Activated CD8-positive, alpha-beta memory T cell treated with anti-CD3 and anti-CD28 coated beads for 24 hours (primary cell): Measurements from ENCODE around the gene MOG.
"Not testable (repeated sequence)": the region's sequence is repeated elsewhere in the genome, so short reads cannot be mapped to it uniquely, and the experiment has no call there.

Experiments
- DNase-seq: peaks from one replicate; pipeline ENCODE4 v3.0.0-alpha.2; 2020

MOG gene

DNA sequence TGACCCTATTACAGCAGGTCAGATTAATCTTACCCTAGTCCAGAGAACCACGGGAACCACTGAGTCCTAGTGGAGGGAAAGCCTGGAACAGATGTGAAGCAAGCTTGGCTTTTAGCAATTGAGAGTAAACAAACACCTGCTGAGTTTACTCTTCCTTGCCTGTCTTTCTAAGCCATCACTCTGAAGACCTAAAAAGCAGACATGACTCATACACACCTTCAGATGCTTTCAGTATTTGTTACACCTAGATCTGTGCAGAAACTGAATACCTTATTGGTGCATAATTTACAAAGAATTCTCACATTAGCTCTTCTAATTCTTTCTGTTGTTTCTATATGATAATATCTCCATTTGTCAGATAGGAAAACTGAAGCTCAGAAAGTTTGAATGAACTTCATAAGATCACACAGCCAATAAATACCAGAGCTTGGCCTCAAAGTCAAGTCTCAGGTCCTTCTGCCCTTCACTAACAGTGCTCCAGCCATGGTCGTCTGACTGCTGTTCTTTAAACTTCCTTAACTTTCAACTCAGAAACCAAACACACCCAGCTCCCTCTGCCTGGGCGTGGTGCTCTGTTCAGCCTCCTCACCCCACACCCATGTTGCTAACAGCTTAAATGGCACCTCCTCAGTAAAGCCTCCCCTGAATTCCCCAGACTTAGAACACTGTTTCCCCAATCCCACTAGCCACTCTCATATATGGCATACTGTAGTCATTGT is 15.3 kb upstream of the MOG start:
- DNase-seq, result no peak

DNA sequence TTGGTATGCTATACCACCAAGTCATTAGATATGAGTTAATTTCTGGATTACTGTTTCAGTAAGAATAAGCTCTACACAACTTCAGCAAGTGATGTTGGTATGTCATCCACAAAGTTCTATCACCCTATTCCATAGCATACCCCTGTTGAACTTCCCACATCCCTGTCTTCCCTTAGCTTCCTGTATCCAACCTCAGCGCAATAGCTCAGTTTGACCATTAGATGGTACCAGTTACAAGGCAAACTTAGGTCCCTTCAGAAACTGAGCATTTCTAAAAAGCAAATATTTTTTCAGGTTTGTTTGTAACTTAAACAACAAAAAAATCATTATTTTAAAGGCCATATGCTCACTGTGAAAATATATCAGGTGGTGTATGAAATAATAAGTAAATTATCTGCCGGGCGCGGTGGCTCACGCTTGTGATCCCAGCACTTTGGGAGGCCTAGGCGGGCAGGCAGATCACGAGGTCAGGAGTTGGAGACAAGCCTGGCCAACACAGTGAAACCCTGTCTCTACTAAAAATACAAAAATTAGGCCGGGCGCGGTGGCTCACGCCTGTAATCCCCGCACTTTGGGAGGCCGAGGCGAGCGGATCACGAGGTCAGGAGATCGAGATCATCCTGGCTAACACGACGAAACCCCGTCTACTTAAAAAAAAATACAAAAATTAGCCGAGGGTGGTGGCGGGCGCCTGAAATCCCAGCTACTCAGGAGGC is 8.8 kb upstream of the MOG start:
- DNase-seq, result no peak

DNA sequence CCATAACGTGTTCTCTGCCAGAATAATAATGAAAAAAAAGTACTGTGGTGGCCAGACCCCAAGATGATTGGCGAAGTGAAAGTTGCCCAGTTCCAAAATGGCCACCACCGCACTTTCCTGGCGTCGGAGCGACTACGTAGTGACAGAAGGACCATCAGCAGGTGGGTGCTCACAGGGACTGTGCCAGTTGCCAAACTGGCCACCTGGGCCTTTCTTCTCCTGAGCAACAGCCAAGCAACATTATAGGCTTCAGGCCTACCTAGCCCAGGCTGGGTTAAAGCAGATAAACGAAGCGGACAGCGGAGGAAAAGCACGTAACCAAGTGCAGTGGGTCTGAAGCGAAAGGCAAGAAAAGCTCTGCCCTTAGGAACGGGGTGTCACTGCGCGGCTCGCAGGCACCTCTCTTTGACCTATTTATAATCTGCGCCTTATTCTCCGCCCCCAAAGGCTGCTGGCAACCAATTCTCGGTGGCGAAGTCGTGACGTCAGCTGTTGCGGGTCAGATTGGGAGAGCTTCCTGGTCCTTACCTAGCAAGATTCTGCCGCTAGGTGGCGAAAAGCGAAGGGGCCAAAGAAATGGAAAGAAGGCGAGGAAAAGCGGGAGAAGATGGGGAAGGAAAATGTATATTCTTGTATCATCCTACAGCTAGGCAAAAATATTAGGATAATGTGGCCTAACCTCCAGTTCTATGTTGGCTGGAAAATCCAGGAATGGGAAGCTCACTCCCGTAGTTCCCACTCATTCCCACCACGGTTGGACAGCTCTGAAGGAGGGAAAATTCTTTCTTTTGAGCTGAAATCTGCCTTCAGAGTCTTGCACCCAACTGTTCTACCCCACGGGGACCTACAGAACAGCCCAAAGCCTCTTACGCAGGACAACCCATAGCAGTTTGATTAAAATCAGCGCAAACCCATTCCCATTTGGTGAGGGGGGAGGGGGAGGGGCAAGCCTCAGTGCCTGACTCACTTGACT is 6.9 kb upstream of the MOG start:
- DNase-seq, result peak; percentile 97

DNA sequence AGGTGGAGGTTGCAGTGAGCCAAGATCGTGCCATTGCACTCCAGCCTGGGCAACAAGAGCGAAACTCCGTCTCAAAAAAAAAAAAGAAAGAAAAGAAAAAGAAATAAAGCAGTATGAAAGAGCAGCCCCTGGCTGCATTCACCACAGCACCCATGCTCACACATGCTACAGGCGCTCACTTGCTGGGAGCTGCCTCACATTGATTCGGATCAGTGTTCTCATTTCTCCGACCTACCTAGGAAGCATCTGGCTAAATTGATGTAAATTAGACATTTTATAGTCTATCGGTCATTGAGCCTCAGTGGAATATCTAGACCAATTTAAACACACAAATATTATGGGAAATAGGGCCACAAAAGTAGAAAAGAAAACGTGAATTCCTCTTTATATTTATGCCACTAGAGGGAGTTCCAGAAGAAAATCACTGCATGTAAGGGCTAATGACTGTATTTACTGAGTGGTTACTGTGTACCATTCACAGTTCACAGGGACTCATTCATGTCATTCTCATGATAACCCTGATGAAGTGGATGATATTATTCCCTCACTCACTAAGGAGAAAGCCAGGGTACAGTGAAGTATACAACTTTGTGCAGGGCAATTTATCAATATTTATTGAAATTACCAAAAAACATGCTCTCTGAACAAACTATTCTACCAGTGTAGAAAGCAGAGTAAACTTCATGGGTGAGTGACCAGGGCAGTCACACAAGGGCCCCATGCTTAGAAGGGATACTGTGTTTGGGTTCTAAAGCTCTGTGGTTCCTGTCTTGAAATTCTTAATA is 5.3 kb upstream of the MOG start:
- no peak for DNase-seq

DNA sequence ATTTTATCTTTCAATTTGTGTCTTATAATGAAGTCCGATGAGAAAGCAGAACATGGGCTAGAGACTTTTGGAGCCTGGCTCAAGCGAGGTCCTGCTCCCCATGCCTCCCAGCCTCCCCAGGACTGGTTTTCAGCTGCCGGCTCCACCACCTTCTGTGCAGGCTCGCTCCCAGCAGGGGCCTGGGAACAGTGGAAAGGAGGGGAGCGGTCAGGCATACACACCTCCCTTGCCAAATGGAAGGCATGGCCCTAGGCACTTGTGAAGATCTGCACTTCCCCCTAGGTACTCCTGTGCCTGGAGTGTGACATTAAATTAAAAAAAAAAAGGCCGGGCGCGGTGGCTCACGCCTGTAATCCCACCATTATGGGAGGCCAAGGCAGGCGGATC is 4.7 kb upstream of the MOG start:
- DNase-seq, result no peak

DNA sequence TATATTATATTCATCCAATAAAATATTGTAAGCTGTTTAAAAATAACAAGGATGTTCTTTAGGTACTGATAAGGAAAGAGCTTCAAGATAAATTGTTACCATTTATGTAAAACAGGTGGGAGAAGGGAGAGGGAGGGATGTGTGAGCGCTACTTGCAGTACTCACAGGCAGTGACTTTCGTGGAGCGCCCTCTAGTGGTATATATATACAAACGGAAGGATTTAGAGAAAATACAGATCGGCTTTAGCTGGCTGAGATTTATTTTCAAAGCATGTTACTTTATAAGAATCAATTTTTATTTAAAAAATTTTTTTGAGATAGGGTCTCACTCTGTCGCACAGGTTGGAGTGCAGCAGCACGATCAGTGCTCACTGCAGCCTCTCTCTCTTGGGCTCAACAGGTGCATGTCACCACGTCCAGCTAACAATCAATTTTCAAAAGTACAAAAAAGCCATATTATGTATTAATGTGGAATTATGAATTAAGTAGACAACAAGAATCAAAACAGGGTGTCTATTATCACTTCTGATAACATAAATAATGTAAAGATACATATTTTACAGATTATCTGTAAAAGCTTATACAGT is 3.3 kb upstream of the MOG start:
- DNase-seq, result no peak

DNA sequence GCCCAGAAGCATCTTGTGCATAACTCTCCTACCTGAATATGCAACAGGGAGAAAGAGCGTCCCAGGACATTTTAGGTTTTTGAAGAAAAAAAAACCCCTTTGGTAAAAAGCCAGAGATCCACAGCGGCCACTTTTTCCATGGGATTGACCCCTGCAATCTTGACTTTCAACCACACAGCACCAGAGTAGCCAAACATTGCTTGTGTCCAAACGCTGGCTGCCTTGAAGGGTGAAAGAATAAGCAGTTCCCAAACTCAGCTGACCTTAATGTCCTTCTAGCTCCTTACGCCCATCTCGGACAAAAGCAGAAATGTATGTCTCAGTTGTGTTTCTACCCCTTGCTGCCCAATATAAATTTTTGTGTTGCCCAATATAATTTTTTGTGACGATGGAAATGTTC is 1.2 kb upstream of the MOG start:
- no peak for DNase-seq

DNA sequence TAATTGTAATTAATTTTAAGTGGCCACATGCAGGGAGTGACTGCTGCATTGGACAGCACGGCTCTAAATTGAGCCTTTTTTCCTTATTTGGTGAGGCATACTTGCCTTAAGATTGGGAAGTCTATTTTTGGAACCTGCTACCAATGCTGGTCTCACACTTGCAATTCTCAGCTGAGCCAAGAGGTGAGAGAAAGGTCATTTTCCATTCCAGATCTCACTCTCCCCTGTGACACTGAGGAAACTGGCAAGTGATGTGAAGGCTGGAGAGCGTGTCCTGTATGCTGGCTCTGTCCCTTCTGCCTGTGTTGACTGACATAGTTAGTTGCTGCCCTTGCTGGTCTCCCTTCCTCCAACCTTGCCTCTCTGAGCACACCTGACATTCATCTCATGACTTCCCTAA is 735 bp upstream of the MOG start:
- no peak for DNase-seq

DNA sequence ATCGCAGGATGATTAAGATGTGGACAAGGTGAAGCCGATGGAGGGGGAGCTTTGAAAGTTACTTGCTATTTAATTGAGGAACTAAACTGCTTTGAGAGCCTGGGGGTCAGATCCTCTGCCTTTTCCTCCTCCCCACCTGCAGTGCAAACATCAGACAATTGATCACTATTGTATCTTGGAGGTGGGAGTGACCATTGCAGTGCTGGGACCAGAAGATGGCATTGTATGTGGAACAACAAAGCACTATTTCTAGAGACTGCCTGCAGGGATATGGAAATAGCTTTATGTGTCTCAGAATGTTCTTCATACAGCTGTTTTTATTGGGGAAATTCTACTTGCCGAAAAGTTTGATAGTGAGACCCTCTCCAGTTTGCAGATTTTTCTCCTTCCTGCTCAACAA is 4.2 kb downstream of the MOG start:
- no peak for DNase-seq

DNA sequence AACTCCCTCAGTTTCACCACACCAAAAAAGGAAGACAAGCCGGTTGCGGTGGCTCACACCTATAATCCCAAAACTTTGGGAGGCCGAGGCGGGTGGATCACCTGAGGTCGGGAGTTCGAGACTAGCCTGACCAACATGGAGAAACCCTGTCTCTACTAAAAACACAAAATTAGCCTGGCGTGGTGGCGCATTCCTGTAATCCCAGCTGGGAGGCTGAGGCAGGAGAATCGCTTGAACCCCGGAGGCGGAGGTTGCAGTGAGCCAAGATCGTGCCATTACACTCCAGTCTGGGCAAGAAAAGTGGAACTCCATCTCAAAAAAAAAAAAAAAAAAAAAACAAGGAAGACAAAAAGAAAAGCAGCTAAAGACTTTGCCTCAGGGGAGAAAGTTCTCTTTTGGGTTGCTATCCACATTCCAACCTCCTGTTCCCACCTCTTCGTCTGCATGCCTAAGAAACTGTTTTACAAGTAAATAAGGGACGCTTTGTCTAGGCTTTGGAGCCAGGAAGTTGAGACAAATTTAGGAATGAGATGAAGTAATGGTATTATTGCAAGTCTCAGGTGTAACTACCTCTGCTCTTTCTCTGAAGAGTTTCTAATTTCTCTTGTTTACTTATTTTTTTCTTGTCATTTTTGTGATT is 4.7 kb downstream of the MOG start:
- DNase-seq, result not testable (repeated sequence)

DNA sequence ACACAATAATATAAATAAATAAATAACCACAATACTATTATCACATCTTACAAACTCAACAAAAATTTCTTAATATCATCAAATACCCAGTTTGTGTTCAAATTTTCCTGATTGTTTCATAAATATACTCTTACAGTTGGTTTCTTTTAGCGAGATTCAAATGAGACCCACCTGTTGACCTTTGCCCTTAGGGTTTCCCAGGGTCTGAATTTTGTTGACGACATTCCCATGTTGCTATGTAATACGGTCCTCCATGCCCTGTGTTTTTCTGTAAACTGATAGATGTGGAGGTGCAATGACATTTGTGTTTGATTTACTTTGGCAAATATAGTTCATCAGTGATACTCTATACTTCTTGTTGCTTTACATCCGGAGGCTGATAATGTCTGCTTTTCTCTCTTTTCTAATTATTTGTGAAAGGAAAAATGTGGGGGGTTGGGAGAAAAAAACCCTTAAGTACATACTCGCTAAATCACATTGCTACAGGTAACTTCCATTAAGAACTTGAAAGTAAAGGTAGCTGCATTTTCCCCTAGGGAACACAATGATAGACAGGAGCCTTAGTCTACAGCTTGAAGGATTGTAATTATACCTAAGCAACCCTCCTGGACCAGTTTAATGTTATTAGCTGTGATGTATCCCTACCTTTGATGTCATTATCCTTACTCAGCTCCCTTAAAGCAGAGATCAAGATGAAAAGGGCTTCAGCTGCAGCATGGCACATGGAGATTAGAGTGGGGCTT is 6.6 kb downstream of the MOG start:
- no peak for DNase-seq

DNA sequence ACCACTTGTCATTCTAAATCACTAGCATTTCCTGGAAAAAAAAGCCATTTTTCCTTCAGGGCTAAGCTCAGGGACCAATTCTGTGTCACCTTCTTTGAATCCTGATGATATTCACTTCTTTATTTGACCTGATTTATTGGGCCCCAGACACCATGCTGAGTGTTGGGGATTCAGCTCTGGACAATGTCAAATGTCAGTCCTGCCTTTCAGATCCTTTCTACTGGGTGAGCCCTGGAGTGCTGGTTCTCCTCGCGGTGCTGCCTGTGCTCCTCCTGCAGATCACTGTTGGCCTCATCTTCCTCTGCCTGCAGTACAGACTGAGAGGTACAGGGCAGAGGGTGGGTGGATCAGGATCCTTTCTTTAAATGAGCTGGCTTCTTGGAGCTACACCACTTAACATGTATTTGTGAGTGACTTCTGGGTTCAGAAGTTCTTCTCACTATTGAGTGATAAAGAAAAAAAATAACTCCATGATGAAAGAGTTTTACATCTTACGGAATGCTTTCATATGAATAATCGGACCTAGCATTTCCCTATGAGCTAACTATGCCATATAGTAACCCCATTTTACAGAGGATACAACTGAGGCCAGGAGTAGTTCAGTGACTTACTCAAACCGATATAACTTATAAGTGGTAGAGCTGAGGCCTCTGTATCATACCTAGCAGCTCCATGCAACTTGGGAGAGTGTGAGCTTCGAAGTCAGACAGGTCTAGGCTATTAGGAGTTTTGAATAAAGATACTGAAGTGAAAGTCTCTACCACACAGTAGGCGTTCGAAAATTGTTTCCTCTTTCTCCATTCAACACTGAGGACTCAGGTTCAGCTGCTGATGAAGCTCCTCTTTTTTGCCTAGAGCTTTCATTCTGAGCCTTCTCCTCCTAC is 9.3 kb downstream of the MOG start:
- no peak for DNase-seq

DNA sequence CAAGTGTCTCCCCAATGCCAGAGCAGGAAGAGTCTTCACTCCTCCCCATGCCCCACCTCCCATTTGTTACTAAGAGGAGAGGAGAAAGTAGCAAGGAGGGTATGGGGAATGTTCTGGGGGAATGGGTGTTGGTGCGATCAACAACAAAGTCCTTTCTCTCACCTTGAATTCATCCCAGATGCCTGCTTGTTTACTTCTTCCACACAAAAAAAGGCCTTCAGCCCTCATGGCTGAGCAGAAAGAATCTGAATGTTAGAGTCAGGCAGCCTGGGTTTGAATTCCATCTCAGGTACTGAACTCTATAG is 9.9 kb downstream of the MOG start:
- no peak for DNase-seq

DNA sequence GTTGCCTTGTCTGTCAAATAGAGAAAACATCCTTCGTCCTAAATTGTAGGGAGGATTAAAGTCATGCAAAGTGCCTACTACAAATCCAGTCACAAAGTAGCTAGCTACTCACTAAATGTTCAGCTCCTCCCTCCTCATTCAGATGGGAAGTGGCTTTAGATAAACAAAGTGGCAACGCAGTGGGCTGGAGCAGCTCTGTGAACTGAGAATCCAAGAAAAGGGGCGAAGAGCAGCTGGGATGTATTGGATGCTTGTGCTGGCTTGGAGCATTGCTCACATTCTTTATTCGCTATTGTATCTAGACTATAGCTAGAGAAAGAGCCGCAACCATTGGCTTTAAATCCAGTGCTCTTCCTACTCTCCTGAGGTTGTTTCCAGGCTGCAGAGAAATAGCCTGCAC is 10.3 kb downstream of the MOG start:
- DNase-seq, result no peak

DNA sequence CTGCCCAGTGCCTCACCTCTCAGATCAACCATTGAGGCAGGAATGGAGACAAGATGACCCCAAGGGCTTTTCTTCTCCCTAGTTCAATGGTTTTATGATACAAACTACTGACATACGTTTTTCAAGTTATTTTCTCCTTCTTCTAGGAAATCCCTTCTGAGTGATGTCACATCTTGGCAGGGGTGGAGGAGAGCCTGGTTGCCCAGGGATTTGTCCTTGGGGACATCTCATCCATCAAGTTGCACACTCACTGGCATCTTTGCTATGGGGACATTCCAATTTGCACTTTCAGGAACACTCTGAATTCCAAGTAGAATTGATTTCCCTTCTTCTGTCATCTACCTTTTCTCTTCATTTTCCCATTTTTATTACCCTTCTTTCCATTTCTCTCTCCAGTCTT is 14.1 kb downstream of the MOG start:
- no peak for DNase-seq

DNA sequence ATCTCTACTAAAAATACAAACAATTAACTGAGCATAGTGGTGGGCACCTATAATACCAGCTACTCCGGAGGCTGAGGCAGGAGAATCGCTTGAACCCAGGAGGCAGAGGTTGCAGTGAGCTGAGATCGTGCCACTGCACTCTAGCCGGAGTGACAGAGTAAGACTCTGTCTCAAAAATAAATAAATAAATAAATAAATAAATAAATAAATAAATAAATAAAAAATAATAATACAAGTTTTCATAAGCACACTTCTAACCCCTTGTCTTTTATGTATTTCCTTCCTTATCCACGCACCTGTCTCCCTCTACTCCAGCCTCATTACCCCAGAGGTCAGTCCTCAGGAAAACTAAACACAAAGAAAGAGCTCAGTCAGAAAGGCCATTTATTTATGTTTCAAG is 15.2 kb downstream of the MOG start:
- DNase-seq, result not testable (repeated sequence)

DNA sequence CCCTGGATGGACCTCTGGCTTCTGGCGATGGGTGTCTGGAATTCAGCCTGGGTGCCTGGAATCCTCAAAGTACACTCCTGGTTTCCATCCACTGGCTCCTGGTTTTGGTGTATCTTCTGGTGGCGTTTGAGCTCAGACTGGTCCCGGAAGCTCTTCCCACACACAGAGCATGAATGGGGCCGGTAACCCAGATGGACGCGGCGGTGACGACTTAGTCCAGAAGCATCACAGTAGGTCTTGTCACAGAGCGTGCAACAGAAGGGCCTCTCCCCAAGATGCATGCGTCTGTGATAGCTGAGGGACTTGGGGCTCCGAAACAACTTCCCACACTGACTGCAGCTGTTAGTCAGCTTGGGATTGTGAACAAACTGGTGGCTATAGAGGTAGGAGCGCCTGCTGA is 16.3 kb downstream of the MOG start:
- no peak for DNase-seq

DNA sequence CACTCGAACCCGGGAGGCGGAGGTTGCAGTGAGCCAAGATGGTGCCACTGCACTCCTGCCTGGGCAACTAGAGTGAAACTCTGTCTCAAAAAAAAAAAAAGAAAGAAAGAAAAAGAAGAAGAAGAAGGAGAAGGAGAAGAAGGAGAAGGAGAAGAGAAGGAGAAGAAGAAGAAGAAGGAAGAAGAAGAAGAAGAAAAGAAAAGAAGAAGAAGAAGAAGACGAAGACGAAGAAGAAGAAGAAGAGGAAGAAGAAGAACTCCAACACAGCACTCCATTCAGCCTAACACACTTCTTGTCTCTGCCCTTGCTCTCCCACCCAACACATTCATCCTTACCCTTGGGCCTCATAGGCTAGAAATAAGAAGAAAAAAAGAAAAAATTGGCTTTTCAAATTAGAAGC is 17.1 kb downstream of the MOG start:
- DNase-seq, result no peak

DNA sequence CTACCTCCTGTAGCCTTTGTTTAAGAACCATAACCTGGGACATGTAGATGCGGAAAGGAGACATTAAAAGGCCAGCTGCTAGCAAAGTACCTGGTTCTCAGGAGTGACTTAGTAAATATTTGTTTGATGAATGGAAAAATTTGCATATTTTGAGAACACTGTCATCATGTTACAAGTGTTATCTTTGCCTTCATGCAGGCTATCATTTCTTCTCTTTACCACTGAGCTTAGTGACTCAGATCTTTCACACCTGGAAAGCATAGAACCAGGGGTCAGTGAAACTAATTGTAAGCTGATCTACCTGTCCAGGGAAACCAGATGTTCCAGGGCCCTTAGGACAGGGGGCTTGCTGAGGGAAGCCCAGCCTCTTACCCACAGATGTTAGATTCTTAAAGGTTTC is 18.7 kb downstream of the MOG start:
- no peak for DNase-seq

DNA sequence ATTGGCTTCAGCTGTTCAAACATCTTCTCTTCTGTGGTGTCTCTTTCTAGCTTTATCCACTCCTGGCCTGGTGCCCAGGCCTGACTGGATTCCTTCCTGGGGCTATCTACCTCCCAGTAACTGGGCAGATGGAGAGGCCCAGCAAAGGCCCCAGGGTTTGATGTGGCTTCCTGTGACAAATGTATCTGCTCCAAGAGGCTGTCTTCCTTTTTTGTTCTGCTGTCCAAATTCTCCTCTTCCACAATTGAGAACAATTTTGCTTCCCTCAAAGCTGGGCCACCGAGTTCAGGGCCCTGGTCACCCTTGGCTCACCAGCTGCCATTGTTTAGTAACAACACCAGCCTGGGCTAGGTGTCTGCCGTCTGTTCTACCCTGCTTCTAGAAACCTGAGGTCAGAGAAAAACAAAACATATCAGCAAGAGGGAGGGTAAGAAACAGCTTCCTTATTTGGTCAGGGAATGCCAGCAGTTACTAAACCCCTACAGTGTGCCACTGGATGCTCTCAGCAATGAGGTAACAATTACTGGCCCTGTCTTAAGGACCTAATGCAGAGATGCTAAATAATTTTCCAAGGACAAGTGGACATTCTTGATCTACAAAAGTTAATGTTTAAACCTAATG is 20.2 kb downstream of the MOG start:
- no peak for DNase-seq
